Stimulated activated CD8-positive, alpha-beta memory T cell treated with anti-CD3 and anti-CD28 coated beads, Interleukin-15, amount 100 ng/mL, for 4 hours (primary cell): ENCODE results near the gene ARMC7.
"Not testable (repeated sequence)": the region's sequence is repeated elsewhere in the genome, so short reads cannot be mapped to it uniquely, and the experiment has no call there.

Source experiments
- DNase-seq, 2 donors: peaks; one replicate each; pipeline ENCODE4 v3.0.0-alpha.2; 2020; ENCODE audit warnings: low read depth in 2 of 2

Gene ARMC7

DNA sequence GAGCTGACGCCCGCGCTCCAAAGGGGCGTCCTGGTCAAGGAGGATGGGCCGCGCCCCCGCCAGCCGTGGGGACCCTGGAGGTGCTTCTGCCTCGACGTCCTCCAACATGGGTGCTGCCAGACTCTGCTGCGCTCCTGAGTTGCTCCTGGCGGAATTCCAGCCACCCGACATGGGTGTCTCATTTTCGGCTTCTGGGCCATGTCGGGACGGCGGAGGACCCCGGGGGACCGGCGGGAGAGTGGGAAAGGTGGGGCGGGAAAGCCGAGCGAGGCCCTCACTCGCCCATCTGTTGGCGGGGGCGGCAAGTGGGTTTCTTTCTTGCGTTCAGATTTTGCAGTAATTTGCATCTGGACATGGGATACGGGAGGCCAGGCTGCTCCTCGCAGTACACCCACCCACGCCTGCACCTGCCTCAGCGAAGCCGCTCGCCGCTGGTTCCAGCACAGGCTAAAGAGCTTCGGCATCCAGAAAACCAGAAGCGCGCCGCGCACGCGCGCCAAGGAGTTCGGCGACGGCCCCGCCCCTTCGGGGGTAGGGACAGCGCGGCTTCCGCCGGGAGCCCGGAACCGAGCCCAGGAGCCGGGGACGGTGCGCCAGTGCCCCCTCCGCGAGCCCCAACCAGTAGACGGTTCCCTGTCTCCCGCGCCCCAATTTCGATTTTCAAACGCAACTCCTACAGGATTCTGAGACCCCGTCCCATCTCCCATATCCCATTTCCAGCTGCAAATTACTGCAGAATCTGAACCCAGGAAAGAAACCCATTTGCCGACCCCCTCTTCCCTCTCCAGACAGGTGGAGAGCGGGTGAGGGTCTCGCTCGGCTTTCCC is at the start of gene ARMC7:
Gene ARMC7 (plus strand): TSS at position 563 of the 827 bp plus-strand sequence. CDS start 320 bp downstream, outside the sequence.
- DNase-seq = peak; percentile 77 to 78

DNA sequence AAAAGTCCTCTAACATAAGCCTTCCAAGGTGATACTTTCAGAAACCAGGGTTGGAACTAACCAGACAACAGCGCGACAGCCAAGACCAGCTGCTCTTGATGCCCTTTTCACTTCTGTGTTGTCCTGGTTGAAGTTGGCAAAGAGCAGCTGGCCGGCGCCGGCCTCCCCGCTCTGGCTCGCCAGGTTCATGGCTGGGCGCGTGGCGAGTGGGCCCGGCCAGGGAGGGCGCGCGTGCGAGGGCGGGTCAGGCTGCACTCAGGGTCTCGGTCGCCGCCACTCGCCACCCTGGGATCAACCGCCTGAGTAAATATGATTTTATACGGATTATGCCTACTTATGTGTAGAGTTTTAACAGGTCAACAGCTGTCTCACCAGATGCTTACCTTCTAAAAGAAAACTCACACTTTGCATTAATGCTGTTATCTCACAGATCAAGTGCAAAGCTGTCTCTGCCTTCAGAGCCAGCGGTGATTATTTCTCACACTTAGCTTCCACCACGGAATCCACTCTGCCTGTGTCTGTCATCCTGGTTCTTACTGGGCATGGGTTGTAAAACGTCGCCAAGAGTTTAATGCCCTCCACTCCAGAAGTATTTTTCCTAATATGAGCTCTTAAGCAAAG is 49.2 kb upstream of the ARMC7 start:
- no peak for DNase-seq

- no peak for DNase-seq
Measured at GRCh38 chr17:75061055-75061438, 48.7 kb upstream of the ARMC7 start.

DNA sequence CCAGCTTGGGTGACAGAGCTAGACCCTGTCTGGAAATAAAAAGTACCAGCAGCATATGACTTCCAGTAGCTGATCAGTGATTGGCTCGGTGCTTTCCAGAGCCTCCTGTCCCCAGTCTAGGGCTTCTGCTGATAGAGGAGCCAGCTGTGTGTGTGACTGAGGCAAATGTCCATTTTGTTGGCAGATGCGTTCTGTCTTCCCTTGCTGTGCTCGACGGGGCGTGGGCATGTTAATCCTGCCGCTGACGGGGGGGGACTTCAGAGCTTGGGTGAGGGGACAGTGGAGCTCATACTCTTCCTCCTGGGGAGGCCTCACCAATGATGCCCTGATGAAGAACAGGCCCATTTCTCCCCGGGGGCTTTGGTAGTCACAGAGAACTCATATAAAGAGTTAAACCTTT is 48.2 kb upstream of the ARMC7 start:
- no peak for DNase-seq

DNA sequence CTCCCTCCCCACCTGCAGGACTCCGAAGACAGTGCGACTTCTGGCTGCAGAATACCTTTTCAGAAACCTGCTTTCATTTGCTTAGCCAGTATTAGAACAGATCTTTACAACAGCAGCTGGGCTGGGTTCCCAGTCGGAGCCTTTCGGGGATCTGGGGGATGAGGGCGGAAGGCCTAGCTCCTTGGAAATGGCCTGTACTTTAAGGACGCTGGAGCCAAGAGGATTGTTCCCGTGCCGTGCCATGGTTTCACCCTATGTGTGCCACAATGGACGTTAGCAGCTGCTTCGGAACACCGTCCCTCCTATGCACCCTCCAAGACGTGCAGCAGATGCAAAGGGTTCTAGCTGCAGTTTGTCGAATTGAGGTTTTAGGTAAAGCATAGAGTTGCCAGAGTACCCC is 46.6 kb upstream of the ARMC7 start:
- no peak for DNase-seq

- no peak for DNase-seq
Measured at GRCh38 chr17:75063626-75064025, 46.1 kb upstream of the ARMC7 start.

- DNase-seq = no peak
Measured at GRCh38 chr17:75064040-75064439, 45.7 kb upstream of the ARMC7 start.

DNA sequence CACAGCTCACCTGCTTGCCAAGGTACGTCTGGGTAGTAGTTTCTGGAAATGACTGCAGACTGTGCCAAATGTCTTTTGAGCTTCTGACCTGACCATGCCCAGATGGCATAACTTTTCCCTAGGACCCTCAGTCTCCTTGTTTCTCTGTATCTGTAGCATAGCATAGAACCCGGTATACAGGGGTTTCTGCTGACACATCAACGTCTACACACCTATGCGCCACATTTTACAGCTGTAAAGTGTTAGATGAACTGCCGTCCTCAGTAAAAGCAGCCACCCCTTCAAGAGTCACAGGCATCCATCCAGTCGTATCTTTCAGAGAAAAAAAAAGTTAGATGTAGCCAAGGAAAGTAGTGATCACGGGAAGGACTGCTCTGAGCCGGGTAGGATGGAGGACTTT is 45.3 kb upstream of the ARMC7 start:
- DNase-seq = no peak

GRCh38 chr17:75064867-75065561 is 44.8 kb upstream of the ARMC7 start:
- DNase-seq = no peak

DNA sequence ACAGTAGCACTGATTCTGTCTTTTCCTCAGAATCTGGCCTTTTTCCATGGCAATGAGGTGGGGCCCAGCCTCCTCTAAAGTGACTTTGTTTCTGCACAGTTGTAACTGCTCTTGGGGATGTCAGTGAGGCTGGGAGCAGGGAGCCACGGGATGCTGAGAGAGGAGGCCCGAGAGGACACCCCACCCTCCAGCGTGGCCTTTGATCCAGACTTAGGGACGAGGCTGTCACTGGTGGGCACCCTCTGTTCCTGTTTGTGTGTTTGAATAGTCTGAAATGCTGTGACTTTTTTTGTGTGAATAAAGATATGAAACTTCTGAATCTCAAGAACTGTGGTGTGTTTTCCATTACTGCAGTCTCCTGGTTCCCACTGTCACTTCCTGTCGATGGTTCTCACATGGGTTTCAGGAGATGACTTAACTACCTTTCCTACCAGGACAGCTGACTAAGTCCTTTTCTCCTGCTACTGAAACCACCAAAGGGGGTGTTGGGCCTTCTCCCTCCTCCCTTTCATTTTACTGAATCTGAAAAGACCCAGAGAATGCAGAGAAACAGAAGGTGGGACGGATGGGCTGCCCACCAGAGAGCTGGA is 44.1 kb upstream of the ARMC7 start:
- no peak for DNase-seq

DNA sequence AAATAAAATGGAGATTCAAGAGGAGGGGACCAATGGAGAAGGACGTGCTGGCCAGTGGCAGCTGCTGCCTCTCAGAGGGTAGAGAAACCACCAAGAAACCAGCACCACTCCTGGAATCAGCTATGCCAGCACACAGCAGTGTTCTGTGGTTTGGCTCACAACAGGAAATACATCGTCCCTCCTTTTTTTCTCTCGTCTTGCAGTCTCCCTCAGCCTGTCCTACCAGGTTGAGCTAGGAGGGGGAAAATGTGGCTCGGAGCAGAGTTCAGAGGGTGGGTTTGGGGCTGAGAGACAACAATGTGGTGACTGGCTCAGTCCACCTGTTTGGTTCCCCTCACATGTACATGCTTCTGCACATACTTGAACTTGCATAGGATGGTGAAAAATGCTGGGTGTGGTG is 41.9 kb upstream of the ARMC7 start:
- DNase-seq = no peak

DNA sequence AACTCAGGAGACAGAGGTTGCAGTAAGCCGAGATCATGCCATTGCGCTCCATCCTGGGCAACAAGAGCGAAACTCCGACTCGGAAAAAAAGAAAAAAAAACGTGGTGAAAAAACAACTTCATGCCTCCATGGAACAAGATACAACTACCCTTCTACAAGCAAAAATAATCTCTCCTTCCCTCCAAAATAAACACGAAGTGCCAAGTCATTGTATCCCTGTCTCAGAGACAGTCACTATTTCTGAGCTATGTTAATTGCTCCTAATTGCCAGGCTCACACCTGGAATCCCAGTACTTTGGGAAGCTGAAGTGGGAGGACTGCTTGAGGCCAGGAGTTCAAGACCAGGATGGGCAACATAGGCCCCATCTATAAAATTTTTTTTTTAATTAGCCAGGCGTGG is 41.0 kb upstream of the ARMC7 start:
- DNase-seq = no peak

- no peak for DNase-seq
Measured at GRCh38 chr17:75069783-75070182, 40.0 kb upstream of the ARMC7 start.

DNA sequence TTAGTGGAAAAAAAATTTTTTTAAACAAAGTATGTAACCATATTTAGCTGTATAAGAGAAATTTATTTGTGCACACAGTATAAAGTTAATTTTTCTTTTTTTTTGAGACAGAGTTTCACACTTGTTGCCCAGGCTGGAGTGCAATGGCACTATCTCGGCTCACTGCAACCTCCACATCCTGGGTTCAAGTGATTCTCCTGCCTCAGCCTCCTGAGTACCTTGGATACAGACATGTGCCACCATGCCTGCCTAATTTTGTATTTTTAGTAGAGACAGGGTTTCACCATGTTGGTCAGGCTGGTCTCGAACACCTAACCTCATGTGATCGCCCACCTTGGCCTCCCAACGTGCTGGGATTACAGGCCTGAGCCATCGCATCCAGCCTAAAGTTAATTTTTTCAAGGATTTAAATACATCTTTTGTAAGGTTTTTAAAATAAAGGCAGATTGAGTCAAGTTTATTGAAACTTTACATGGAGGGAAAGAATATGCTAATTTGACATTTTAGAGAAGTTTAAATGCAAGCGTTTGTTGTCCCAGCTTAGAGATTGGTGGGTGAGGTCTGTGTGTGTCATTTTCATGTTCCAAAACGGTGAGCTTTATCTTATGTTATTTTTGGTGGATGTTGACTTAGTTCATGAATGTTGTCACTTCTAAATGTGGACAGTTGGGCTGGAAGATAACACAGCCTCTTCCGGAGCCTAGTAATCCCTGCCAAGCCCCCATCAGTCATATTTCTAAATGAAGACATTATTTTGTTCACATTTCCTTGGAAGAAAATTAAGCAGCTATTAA is 38.1 kb upstream of the ARMC7 start:
- not testable (repeated sequence) for DNase-seq

DNA sequence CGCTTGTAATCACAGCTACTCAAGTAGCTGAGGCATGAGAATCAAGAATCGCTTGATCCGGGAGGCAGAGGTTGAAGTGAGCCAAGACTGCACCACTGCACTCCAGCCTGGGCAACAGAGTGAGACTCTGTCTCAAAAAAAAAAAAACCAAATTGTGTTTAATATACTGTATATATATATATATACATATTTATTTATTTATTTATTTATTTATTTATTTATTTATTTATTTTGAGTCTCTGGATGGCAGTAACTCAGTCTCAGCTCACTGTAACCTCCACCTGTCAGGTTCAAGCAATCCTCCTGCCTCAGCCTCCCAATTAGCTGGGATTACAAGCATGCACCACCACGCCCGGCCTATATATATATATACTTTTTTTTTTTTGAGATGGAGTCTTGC is 36.9 kb upstream of the ARMC7 start:
- DNase-seq = not testable (repeated sequence)

- DNase-seq = no peak
Measured at GRCh38 chr17:75073618-75074047, 36.1 kb upstream of the ARMC7 start.

- no peak for DNase-seq
Measured at GRCh38 chr17:75074532-75074931, 35.2 kb upstream of the ARMC7 start.

- no peak for DNase-seq
Measured at GRCh38 chr17:75075597-75076336, 34.0 kb upstream of the ARMC7 start.

- DNase-seq = no peak
Measured at GRCh38 chr17:75077072-75077495, 32.7 kb upstream of the ARMC7 start.

GRCh38 chr17:75077496-75078283 is 32.1 kb upstream of the ARMC7 start:
- peak in 1 of 2 donors; percentile 11 for DNase-seq
